Calu3 (cell line): Measurements from ENCODE around the gene KIZ. TPM values are rescaled to one million over a fixed set of nuclear protein-coding genes. Genes with fewer than 3 reads are reported as not detected.

Experiments used
- BruUV-seq: library from RNA; stranded (reverse); fragments of 400-500 nt; replicated peaks from 2 replicates; lab custom pipeline; 2021; lab: Mats Ljungman, UMichigan
- CTCF ChIA-PET: fragments of 300-600 bp; sonication (Branson Sonifier 250); formaldehyde crosslinking; loops from one replicate; lab custom pipeline; 2022; ENCODE audit warnings: antibody characterized with exemption; lab: Charles Lee
- DNase-seq: peaks from one replicate; pipeline ENCODE4 v3.0.0; 2022
- H3K27ac Mint-ChIP-seq: one replicate; pipeline ENCODE4 v1.8.0; 2022; ENCODE audit warnings: mixed read lengths; ENCODE audit not compliant: unreplicated experiment
- H3K27me3 Mint-ChIP-seq: one replicate; pipeline ENCODE4 v1.8.0; 2022; ENCODE audit warnings: mixed read lengths; ENCODE audit not compliant: unreplicated experiment
- H3K36me3 Mint-ChIP-seq: one replicate; pipeline ENCODE4 v1.8.0; 2022; ENCODE audit warnings: mild to moderate bottlenecking, moderate library complexity, mixed read lengths; ENCODE audit not compliant: insufficient read depth, unreplicated experiment
- H3K4me1 Mint-ChIP-seq: one replicate; pipeline ENCODE4 v1.8.0; 2022; ENCODE audit warnings: mild to moderate bottlenecking, low read depth, mixed read lengths; ENCODE audit not compliant: unreplicated experiment
- H3K4me3 Mint-ChIP-seq: one replicate; pipeline ENCODE4 v1.8.0; 2022; ENCODE audit warnings: mild to moderate bottlenecking, low read depth, moderate library complexity, mixed read lengths; ENCODE audit not compliant: unreplicated experiment
- H3K9me3 Mint-ChIP-seq: one replicate; pipeline ENCODE4 v1.8.0; 2022; ENCODE audit warnings: low read depth, mixed read lengths; ENCODE audit not compliant: unreplicated experiment
- intact Hi-C: fragments of 100-400 bp; cut with micrococcal nuclease; formaldehyde crosslinking; loops from one replicate; pipeline ENCODE4 v1.10.0; 2022; ENCODE audit not compliant: unreplicated experiment
- total RNA-seq: library from RNA; stranded (reverse); gene quantifications from 2 replicates; pipeline ENCODE4 v1.2.3, GENCODE V29; 2022
- TF ChIP-seq, protein P1 (sequence below): fragments of 200-600 bp; IDR thresholded peaks from one replicate; pipeline ENCODE4 v1.8.0; 2022; ENCODE audit warnings: antibody characterized with exemption; ENCODE audit not compliant: unreplicated experiment

Gene KIZ
- total RNA-seq, 1 experiment from 2014 or later: 3.3 TPM

DNA sequence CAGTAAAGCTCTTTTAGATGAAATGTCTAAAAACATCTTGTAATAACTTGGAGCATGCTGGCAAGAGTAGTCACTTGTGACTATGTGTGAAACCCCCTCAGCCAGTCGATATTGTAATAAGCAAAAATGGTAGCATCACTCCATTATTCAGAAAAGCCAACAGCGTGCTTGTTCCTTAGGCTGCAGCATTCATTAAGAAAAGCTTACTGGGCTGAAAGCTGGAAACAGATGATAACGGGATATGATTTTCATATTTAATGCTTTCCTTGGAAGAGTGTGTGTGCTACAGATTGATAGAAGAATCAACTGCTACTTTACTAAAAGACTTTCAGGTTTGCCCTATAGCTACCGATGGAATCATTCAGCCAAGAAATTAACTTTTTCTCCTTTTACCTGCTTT lies 20.3 kb downstream of the KIZ start:
- no peaks in the 10 kb centered on the region for H3K27me3 Mint-ChIP-seq
- H3K27ac Mint-ChIP-seq: no peak overlapping the region
- intact Hi-C loops: no loop called here
- H3K4me1 Mint-ChIP-seq: no peaks in the 10 kb centered on the region
- no TSS peak for BruUV-seq
- no peaks in the 10 kb centered on the region for H3K36me3 Mint-ChIP-seq
- H3K4me3 Mint-ChIP-seq: no peak overlapping the region
- no peaks in the 10 kb centered on the region for H3K9me3 Mint-ChIP-seq
- DNase-seq: no peak
- TF ChIP-seq, protein P1, sequence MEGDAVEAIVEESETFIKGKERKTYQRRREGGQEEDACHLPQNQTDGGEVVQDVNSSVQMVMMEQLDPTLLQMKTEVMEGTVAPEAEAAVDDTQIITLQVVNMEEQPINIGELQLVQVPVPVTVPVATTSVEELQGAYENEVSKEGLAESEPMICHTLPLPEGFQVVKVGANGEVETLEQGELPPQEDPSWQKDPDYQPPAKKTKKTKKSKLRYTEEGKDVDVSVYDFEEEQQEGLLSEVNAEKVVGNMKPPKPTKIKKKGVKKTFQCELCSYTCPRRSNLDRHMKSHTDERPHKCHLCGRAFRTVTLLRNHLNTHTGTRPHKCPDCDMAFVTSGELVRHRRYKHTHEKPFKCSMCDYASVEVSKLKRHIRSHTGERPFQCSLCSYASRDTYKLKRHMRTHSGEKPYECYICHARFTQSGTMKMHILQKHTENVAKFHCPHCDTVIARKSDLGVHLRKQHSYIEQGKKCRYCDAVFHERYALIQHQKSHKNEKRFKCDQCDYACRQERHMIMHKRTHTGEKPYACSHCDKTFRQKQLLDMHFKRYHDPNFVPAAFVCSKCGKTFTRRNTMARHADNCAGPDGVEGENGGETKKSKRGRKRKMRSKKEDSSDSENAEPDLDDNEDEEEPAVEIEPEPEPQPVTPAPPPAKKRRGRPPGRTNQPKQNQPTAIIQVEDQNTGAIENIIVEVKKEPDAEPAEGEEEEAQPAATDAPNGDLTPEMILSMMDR: no peak
- CTCF ChIA-PET: no interaction called here

DNA sequence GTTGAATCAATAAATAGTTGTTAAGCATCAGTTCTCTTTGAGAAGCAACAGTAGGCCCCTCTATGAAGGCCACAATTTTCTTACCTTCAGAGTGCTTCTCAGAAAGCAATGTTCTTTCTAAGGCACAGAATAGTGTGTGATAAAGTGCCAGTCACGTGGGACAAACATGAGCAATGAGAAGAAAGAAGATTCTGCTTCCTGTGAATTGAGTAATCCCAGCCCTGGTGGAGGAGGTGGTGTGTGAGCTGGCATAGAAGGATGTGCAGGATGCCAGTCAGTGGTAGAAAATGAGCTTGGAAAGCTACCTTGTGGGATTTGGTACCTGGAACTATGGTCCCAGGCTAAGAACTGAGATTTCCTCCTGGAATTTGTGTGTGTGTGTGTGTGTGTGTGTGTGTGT lies 21.7 kb downstream of the KIZ start:
- H3K27me3 Mint-ChIP-seq: no peaks in the 10 kb centered on the region
- CTCF ChIA-PET: no interaction called here
- intact Hi-C loops: no loop called here
- TF ChIP-seq, protein P1: no peak
- H3K4me1 Mint-ChIP-seq: no peaks in the 10 kb centered on the region
- no peak overlapping the region for H3K27ac Mint-ChIP-seq
- DNase-seq: no peak
- H3K4me3 Mint-ChIP-seq: no peak overlapping the region
- H3K9me3 Mint-ChIP-seq: no peaks in the 10 kb centered on the region
- BruUV-seq: no TSS peak
- H3K36me3 Mint-ChIP-seq: no peaks in the 10 kb centered on the region

DNA sequence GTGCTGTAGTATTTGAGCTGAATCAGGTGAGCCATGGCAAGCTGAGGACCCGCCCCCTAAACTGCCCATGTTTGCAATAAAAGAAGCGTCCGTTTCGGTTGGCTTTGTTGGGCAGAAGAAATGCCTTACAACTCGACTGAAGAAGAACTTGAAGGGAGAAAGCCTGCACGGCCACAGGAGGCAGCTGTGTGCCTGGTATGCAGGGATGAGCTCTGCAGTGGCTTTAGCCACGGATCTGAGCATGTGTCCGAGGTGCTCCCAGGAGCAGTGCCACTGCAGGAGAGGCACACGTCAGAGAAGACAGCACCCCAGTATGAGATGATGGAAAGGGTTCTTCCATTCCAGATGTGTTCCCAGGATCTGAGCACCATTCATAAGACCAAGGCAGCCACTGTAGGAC lies 23.5 kb downstream of the KIZ start:
- H3K4me1 Mint-ChIP-seq: no peaks in the 10 kb centered on the region
- H3K4me3 Mint-ChIP-seq: no peak overlapping the region
- CTCF ChIA-PET: no interaction called here
- H3K9me3 Mint-ChIP-seq: no peaks in the 10 kb centered on the region
- intact Hi-C loops: no loop called here
- TF ChIP-seq, protein P1: no peak
- no peak overlapping the region for H3K27ac Mint-ChIP-seq
- H3K36me3 Mint-ChIP-seq: no peaks in the 10 kb centered on the region
- BruUV-seq: no TSS peak
- DNase-seq: no peak
- no peaks in the 10 kb centered on the region for H3K27me3 Mint-ChIP-seq

DNA sequence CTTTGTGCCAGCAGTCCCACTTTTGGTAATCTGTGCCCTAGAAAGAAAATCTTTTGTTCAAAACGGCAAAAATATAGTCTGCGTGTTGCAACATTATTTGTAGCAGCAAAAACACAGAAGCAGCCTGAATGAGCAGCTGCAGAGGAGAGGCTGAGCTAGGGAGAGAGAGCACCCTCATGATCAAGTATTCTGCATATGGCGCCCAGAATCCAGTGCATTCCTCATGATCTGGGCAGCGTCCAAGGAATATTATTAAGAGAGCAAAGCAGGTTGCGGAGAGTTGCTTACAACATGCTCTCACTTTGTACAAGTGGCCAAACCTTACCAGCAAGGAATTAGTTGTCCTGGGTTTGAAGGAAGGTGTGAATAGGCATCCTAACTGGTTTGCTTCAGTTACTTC lies 25.9 kb downstream of the KIZ start:
- no peak overlapping the region for H3K27ac Mint-ChIP-seq
- intact Hi-C loops: no loop called here
- H3K4me3 Mint-ChIP-seq: no peak overlapping the region
- no peak for DNase-seq
- no peaks in the 10 kb centered on the region for H3K4me1 Mint-ChIP-seq
- no peaks in the 10 kb centered on the region for H3K36me3 Mint-ChIP-seq
- BruUV-seq: no TSS peak
- CTCF ChIA-PET: no interaction called here
- H3K27me3 Mint-ChIP-seq: no peaks in the 10 kb centered on the region
- H3K9me3 Mint-ChIP-seq: no peaks in the 10 kb centered on the region
- TF ChIP-seq, protein P1: no peak
